ENCODE data around the gene PRMT5.
"Not testable (repeated sequence)": the region's sequence is repeated elsewhere in the genome, so short reads cannot be mapped to it uniquely, and the experiment has no call there.

The PRMT5 gene

DNA sequence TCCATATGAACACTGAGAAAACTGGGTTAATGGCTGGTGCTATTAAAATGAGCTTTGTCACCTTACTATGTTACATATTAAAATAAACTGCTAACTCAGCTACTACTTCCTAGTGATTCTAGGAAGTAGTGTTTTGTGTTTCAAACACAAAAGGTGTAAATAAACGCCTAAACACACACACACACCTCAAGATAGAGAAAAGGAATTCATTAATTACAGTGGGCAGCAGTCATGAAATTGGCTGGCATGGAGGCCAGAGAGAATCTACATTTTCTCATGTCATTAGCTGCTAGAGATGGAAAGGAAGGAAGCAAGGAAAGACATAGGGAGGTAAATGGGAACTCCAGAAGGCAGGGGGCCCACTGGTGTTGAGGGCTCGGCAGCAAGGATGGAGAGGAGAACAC is 787 bp upstream of the PRMT5 start:
- DNase-seq = no peak

DNA sequence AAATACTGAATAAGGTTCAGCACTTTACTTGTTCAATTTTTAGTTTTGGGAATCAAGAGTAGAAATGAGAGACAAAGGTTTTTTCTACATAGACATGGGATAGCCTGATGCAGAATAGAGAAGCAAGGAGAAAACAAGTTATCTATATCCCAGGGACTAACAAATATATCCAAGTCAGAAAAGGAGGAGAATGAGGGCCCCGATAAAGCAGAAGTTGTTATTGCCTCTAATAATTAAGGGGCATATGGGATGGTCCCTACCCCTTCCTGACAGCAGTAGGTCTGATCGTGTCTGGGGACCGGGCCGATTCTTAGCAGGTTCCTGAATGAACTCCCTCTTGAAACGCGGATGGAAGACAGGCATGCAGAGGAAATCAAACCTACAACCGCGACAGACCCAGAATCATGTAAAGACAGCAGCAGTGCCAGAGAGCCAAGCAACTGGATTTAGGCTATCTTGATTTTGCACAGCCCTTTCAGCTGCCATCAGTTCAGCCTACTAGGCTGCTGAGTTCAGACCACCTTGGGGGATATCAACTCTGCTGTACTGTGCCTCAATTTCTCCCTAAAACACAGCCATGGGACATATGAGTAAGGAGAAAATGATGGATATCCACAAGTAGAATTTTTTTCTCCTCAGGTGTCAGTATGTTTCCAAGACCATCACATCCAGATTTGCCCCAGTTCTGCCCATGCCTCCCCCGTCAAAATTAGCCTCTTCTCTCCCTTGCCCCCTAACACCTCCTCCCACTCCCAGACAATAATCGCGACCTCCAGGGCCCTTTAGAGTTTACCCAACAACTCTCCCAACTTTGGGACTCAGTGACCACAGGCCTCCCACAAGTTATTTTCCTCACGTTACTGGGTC is 706 bp downstream of the PRMT5 start:
- no peak for DNase-seq

DNA sequence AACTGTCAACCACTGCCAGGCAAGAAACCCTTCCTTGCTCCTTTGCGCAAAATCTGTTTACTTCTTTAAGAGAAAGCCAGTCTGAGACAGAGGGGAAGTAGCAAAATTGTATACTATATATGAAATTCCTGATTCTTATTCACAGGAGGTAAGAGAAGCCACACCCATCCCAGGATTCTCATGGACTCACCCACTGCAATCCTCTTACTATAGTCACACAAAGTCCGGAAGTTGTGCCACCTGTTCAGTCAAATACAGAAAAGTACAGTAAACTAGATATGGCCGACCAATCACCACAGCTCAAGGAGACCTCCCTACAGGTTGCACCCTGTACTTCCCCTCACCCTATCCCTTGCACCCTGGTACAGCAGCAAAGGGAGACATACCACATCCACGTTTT is 2.9 kb downstream of the PRMT5 start:
- DNase-seq = no peak

DNA sequence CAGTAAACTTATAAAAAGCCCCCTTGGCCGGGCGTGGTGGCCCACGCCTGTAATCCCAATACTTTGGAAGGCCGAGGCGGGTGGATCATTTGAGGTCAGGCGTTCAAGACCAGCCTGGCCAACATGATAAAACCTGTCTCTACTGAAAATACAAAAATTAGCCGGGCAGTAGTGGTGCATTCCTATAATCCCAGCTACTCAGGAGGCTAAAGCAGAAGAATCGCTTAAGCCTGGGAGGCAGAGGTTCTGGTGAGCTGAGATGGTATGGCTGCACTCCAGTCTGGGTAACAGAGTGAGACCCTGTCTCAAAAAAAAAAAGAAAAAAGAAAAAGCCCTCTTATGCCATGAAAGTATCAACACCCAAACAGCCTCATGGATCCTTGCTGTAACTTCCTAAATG is 3.7 kb downstream of the PRMT5 start:
- no peak for DNase-seq

DNA sequence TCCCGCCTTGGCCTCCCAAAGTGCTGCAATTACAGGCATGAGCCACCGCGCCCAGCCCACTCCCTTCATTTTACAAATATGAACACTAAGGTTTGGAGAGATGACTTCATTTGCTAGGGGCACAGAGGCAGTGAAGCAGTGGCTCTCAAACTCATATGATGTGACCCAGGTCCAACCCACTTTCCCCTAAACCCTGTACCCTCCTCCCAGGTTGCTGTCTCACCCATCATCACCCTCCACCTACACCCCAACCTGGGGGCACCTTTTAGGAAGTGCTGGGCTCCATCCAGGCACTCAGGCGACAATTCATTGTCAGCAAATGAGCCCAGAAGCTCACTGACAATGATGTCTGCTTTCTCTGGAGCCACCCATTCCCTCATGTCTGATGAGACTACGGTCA is 5.4 kb downstream of the PRMT5 start:
- DNase-seq = no peak

DNA sequence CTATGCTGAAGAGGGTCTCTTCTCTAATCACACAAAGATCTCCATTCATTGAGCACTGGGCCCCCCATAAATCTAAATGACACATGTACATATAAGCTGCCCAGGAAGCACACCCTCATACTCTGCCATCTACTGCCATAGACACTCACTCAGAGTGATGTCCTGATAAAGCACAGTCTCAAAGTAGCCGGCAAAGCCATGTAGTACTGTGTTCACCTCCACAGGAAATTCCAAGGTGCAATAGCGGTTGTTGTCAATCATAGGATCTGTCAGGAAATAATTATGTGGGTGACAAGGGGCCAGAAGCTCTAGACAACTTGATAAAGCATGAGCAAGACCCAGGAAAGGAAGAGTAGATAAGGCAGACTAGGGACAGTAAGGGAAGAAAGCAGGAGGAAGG is 6.9 kb downstream of the PRMT5 start:
- no peak for DNase-seq

DNA sequence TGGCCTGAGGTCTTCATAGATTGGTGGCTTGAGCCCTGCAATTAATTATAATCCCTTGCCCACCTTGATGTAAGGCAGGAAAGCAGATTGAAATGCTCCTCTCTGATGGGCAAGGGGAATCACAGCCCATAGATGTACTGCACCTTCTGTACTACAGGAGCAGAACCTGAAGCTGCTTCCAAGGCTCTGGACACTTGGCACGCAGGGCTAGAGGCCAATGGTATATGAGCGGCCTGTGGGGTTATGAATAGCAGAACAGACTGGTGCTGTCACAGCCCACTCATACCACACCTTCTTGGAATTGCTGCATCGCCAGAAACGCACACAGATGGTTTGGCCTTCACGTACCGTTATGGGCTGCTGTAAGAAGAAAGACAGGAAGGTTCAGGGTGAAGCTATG is 8.5 kb downstream of the PRMT5 start:
- DNase-seq = no peak

DNA sequence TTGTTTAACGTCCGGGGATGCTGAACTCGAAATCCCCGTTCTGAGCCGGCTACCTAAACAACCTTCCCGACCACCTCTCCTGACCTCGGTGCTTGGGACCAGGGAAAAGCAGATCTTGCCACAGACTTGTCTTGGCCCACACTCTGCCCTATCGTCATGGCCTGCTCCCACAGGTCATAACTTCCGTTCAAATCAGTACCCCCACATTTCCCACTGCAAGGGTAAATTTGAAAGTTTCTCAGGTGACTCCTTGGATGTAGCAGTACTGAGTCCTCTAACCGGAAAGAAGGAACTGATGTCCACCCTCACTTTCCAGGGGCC is 9.6 kb downstream of the PRMT5 start:
- no peak for DNase-seq

DNA sequence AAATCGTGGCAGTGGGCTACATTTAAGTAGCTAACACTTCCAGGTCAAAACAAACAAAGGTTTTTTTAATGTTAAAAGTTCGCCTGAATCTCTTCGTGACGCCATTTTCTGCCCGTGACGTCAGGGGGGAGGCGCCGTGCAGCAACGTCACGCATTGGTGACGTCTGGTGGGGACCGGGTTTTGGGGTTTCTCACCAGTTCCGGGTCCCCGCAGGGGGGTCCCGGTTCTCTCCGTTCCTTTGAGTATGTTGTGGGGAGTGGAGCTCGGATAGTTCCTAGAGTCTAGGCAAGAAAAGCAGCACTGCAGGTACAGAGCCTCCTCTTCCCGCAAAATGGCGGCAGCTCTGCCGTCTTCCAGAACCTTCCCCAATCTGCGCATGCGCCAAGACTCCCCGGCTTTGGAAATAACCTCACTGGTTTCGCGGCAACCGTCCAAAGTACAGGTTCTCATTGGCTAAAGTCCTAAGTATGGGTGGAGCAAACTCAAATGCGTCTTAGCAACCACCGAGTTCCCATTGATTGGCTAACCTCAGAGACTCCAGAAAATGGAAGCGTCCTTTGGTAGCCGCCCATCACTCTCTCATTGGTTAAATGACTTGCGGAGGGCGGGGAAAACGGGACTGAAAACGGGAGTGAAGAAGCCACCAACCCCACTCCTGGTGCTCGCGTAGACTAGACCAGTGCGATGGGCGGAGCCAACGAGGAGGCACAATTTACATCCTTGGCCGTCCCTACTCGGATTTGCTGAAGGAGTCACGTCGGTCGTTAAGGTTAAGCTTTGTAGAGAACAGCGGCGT is 10.2 kb downstream of the PRMT5 start, which contains the start of gene RBM23:
Gene RBM23 (minus strand): TSS at position 346 of the 797 bp plus-strand sequence.
- DNase-seq = peak; percentile 99

DNA sequence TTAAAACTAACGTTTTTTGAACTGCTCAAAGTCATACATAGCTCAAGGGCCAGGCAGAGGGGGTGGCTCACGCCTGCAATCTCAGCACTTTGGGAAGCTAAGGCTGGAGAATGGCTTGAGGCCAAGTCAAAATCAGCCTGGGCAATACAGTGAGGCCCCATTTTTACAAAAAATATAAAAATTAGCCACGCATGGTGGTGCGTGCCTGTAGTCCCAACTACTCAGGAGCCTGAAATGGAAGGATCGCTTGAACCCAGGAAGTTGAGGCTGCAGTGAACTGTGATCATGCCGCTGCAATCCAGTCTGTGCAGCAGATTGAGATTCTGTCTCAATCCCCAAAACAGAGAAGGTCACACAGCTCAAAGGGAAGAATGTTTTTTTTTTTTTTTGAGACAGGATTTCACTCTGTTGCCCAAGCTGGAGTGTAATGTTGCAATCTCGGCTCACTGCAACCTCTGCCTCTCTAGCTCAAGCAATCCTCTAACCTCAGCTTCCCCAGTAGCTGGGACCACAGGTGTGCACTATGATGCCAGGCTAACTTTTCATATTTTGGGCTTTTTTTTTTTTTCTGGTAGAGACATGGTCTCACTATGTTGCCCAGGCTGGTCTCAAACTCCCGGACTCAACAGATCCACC is 13.2 kb downstream of the PRMT5 start:
- DNase-seq = no peak

DNA sequence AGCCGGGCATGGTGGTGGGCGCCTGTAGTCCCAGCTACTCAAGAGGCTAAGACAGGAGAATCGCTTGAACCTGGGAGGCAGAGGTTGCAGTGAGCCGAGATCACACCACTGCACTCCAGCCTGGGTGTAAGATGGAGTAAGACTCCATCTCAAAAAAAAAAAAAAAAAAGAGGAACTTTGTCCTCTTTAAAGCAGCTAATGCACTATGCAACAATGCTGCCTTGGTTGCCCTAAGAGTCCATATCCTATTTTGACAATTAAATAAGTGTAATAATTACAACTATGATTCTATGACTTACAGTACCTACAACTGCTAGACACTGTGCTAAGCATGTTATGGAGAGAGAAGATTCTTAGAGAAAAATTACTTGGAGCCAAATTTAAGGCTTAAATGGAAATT is 14.3 kb downstream of the PRMT5 start:
- DNase-seq = not testable (repeated sequence)

DNA sequence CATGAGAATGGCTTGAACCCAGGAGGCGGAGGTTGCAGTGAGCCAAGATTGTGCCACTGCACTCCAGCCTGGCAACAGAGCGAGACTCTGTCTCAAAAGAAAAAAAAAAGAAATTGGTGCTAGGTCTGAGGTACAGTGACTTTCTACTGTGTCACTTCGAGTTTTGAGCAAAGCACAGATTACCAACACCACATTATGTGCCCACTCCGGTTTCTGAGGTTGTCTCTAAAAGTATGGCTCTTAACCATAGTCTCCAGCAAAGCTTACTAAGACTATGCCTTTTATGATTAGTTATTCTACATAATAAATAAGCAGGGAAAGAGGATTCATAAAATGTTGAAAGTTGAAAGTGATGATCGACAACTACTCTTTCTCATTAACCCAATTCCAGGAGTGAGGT is 18.3 kb downstream of the PRMT5 start:
- DNase-seq = no peak

DNA sequence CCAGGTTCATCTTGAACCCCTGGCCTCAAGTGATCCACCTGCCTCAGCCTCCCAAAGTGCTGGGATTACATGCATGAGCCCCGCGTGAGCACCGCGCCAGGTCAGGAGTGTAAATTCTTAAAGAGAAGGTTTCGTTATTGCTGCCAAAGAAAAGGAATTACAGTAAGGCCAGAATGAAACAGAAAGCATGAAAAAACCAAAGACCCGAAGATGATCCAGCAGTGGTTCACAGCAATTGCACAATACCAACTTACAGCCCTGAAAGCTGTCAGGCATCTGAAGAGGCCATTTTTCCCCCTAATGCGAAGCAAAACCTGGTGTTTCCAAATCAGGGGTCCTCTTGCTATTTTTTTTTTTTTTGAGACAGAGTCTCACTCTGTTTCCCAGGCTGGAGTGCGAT is 20.6 kb downstream of the PRMT5 start:
- no peak for DNase-seq

DNA sequence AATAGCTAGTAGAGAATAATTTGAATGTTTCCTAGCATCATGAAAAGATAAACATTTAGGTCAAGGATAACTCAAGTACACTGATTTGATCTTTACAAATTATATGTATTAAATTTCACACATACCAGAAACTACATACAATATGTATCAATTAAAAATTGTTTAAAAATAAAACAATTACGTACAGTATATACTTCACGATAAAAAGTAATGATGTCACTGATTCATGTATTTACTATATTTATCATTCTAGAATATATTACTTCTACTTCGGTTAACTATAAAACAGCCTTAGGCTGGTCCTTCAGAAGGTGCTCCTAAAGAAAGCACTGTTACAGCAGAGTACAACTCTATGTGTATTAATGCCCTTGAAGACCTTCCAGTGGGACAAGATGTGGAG is 21.7 kb downstream of the PRMT5 start:
- DNase-seq = no peak

DNA sequence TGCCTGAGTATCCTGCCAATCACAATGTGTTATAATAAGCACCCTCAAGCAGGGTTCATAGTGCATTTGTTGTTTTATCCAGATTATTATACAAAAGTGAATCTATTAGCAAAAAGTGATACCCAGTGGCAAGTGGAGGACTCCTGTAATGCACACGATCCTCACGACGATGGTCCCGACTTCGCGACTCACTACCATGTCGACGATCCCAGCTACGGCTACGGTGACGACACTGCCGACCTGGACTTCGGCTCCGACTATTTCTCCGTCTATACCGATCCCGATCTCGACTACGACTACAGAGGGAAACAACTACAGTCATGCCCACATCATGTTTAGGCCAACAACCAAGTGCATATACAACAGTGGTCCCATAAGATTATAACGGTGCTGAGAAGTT is 23.1 kb downstream of the PRMT5 start:
- DNase-seq = no peak

DNA sequence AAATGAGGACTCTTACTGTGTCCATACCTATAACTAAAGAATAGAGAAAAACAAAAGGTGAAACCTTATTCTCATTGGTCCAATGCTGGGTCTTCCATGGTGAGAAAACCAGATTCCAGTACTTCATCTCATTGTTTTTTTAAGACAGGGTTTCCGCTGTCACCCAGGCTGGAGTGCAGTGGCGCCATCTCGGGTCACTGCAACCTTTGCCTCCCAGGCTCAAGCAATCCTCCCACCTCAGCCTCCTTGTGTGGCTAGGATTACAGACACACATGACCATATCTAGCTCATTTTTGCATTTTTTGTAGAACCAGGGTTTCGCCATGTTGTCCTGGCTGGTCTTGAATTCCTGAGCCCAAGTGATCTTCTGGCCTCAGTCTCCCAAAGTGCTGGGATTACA is 23.5 kb downstream of the PRMT5 start:
- no peak for DNase-seq

DNA sequence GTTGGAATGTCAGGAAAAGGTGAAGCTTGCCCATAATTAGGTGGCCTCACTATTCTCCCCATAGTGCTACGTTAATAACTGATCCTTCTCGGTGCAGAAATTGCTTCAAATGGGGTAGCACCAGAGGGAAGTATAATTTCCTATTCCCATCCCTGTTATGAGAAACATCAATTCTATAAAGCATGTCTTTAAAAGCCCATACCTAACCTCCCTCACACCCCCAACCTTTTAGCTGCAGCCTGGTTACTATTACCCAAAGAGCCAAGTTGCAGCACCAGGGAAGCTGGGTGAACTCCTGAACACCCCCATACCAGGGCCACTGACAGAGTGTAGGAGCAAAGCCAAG is 25.5 kb downstream of the PRMT5 start:
- no peak for DNase-seq

DNA sequence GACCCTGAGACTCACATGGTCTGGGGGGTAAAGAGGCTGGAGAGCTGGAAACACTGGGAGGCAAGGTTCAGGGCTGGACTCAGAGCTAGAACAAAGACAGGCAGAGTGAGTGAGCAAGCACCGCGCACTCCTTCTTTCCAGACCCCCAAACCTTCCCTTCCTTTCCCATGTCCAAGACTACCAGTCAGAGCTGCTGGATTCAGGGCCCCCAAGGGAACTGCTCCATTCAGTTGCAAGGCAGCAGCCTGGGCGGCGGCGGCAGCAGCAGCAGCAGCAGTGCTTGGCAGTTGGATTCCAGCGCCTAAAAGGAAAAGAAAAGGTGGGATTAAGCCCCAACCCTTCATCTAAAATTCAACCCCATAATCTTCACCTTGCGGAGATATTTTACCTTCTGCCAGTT is 27.4 kb downstream of the PRMT5 start:
- no peak for DNase-seq

DNA sequence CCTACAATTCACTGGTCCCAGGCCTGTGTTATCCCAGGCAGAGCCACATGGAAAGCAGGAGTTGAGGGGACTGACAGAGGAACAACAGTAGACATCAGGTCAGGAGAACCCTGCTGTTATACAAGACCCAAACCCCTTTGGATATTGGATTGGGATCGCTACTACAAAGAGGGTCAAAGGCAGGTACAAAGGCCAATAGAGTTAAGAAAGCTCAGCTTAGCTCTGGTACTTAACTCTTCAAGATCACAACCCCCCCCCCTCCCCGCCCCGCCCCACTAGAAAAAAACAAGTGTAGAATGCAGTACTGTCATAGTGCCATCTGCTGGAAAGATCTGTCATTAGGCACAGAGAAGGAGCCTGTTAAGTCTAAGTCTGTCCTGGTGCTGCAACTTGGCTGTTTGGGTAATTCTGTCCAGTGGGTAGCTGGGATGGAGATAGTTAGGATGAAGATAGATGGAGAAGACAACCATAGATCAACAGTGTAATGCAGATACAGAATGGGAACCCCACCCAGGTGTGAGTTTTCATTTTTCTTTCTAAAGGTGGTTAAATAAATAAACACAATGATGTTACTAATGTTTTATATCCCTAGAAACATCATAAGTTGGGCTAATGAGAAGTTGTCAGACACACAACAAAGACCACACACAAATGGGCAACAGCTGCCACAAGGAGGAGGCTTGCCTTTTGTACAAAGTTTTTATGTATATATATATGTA is 28.9 kb downstream of the PRMT5 start:
- DNase-seq = no peak

DNA sequence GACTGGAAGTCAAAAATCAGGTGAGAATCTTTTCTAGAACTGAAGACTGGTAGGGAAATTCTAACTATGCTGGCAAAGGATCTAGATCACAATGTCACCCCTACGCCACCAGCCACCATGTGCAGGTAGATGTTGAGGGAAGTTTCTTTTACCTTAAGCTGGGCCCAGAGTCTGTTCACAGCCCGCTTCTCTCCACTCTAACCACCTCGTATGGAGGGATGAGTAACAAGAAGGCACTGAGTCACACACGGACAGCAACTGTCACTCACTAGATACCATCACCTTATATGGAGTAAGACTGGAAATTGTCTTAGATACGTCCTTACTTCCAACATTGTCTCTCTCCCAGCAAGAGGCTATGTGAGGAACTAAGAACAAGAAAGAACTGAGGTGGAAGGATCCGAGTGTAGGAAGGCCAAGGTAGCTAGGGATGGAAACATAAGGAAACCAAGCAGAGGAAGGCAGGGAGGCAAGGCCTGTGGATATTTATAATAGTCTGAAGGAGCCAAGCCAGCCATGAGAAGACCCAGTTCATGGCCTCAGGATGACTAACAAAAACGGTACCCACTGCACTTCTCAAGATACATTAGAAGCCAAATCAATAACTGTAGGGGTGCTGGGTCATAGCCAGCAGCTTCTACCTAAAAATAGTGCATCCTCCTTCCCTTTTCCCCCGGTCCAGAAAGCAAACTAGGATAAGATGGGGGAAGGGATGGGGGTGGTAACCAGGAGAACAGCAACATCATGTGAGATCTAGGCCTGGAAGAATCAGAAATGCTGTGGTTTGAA is 30.7 kb downstream of the PRMT5 start:
- DNase-seq = no peak

DNA sequence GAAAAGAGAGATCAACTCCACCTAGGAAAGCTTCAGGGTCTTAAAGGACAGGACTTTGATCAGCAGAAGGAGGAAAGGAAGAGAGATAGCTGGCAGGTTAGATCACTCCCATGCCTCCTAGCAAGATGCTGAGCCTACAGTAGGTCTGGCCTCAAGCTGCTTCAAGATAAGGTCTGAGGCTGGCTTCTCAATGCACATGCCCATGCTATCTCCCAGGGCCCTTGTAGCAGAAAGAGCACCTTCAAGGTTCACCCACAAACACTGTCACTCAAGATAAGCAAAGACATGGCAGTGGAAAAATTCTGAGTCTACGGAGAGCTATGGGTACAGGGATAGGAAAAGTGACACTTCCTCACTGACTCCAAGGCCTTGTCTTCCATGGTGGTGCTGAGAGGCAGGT is 31.8 kb downstream of the PRMT5 start:
- DNase-seq = no peak

DNA sequence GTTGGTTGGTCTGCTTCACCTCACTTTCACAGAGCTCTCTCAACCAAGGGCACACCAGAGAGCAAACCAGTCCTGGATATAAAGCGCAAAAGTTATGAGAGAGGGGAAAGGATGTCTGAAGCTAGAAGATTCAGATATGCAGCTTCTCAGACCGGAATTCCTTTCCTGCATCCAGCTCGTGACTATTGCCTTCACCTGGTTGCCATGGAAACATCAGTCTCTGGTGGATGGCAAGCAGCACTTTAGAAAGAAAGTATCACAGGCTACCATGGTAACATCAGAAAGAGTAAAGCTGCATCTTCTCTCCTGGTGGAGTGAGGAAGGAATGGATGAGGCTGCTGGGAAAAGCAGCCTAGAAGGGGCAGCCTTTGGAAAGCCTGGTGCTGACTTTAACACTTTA is 32.4 kb downstream of the PRMT5 start:
- no peak for DNase-seq

DNA sequence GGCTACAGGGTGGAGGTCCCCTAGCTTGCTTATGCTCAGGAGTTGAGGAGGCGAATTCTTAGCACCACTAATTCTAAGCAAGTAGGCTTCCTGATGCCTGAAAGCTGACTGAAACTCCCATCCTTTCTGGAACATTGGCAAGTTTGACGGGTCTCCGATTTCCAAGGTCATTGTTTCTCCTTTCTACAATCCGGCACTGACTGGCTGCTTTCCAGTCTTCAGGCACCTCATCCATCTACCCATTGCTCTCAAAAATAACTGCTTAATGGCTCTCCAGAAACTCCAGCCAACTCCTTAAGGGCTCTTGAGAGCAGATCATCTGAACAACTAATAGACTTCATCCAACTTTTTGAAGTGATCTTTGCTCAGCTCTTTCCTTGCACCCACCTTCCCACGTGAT is 32.8 kb downstream of the PRMT5 start:
- no peak for DNase-seq
